GM19351 (cell line): ENCODE data around the gene ART1.

Experiments used
- ATAC-seq: cut with Tn5 transposase; IDR thresholded peaks from one replicate; pipeline ENCODE4 v1.9.1; 2021; ENCODE audit warnings: mild to moderate bottlenecking, moderate library complexity; ENCODE audit not compliant: unreplicated experiment

The ART1 gene

GRCh38 chr11:3665336-3666022, 20.6 kb downstream of the ART1 start:
- ATAC-seq = no peak

DNA sequence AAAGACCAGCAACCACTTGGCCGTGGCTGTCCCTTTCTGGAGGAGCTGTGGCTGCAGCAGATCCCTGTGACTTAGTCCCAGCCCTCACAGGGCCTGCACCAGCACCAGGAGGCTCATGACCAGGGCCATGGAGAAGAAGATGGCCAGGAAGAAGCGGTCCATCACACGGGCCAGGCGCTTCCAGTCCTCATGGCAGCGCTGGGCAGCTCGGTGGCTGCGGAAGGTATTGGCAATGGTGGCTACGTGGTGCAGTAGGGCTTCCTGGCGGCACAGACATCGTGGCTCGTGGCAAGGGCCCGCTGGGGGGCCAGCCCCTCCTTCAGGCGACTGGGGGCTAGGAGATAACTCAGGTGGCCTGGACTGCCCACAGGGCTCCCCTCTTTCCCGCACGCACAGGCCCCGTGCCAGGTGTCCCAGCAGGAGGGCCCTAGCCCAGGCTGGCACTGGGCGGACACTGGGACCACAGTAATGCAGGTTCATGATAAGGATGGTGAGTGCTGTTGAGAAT, 21.1 kb downstream of the ART1 start:
- no peak for ATAC-seq

DNA sequence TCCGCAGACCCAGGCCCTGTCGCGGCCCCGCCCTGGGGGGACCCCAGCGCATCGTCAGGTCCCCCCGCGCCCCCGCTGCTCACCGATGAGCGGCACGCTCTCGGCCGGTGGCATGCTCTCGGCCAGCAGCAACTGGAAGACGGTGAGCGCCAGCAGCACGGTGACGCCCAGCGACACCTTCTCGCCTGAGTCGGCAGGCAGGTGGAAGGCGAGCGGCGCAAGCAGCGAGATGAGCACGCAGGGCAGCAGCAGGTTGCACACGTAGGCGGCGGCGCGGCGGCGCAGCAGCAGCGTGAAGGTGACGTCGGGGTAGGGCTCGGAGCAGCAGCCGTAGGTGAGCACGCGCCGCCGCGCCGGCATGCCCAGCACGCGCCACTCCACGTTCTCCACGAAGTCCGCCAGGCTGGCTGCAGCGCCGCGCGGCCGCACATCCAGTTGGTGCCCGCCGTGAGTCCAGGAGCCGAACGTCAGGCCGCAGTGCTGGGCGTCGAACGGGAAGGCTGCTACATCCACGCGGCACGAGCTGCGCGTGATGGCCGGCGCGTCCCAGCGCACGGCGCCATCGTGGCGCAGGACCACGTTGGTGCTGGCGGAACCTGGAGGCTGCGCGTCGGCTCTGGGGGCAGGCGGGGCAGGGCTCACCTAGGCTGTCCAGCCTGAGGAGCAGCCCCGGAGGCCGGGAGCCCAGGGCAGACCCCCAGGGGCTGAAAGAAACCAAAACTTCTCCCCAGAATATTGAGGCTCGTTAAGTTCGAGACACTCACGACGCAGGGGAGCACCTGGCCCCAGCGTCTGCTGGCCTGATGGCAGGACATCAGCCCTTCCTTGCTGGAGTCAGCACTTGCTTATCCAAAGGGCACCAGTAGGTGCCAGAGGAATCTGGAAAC, 22.5 kb downstream of the ART1 start:
- no peak for ATAC-seq

GRCh38 chr11:3669128-3669527, 24.2 kb downstream of the ART1 start:
- no peak for ATAC-seq

DNA sequence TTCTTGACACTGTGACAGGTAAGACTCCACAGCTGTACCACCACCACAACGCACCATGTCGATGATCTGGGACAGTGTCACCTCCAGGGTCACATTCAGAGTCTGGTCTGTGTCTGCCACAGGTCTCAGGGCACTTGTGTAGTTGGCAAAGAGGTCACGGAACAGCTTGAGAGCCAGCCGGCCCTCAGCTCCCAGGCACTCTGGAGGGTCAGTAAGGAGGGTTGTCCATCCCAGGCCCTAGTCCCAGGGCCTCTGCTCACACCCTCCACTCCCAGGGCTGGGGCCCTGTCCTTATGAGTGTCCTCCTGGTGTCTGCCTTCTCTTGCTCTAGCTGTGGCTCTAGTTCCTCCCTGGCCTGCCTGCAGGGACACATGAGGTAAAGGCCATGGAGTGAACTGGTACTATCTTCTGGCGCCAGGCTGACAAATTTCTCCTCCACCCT, 24.8 kb downstream of the ART1 start:
- ATAC-seq = no peak

DNA sequence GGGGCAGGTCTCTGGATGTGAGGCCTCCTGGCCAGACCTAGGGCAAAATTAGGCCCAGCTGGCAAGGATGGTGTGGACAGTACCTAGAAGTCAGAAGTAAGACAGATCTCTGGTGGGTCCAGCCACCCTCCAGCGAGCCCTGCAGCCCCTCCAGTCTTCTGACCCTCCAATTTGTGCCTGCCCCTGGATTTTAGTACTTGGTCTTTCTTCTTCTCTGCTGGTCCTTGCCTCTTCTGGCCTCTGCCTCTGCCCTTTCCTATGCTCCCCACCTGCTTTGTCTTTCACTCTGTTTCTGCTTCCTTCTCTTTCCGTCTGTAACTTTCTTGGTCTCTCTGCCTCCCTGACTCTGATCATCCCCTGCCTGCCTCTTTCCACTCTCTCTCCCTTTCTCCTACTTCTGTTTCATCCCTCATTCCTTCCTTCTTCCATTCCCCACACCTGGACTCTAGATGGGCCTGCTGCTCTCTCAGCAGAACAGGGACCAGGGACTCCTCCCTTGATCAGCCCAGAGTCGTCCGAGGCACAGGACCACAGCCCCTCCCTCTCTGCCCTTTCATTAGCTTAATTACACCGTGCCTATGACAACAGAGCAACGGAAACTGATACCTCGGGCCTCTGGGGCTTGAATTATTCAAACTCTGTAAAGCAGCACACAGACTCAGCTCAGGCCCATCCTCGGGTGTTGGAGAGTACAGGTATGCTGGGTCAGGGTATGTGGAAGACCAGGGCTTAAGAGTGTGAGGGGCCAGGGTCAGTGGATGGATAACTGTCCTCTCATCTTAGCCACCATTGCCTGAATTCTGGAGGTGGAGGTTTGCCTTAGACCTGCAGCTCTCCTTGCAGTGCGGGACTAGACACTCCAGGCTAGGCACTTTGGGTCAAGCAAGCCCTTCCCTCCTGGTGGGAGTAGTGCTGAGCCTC, 26.7 kb downstream of the ART1 start, which contains the start of gene CHRNA10:
TSS of gene CHRNA10 (minus strand) at position 51 of the 921 bp plus-strand sequence. CDS start 72 bp downstream, outside the sequence.
- ATAC-seq = no peak

DNA sequence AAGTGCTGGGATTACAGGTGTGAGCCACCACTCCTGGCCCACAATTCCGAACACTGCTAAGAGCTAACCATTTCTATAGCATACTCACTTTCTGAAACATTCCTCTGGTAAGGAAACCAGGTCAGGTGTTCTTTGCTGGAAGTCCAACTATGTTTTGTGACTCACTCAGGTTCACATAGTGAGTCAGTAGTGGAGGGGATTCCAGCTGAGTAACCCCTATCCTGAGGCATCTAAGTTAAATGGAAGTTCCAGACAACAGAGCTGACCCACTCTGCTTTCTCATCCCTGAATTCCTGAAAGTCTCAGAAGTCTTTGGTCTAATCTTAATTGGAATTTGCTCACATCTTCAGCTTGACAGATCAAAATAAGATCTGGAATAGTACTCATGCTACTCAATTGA, 29.3 kb downstream of the ART1 start:
- ATAC-seq = no peak

DNA sequence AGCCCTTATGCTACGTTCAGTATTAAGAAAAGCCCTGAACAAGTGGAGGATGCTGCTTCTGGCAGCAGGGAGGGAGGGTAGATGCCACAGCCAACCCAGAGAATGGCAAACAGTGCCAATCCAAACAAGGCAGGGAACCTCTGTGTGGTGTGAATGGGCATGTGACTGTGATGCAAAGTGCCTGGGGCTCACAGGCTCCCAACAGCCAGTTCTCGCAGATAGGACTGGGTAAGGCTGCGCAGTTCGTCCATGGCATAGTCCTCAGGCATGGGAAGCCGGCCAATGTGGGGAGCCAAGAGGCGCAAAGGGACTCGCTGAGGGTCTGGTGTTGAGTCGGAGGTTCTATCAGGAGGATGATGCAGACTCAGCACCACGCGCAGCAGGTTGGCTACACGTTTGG, 31.0 kb downstream of the ART1 start:
- ATAC-seq = no peak

DNA sequence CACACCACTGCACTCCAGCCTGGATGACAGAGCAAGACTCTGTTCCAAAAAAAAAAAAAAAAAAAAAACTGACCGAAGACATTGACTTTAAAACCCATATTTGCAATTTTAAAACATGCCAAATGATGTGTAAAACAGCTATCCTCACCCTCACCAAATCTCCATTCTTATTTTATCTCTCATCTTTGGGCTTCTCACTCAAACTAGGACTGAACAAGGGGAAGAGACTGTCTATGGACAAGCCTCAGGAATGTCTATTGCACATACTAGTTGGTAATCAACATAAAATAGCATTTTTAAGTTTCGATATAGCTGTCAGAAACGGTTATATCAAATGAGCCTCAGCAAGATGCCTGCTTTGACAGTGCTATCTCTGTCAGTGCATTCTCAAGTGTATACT, 34.1 kb downstream of the ART1 start:
- no peak for ATAC-seq

- no peak for ATAC-seq
These were observed 38.1 kb downstream of the ART1 start for GRCh38 chr11:3683039-3683438.

- no peak for ATAC-seq
These were observed 39.3 kb downstream of the ART1 start for GRCh38 chr11:3684129-3684818.

DNA sequence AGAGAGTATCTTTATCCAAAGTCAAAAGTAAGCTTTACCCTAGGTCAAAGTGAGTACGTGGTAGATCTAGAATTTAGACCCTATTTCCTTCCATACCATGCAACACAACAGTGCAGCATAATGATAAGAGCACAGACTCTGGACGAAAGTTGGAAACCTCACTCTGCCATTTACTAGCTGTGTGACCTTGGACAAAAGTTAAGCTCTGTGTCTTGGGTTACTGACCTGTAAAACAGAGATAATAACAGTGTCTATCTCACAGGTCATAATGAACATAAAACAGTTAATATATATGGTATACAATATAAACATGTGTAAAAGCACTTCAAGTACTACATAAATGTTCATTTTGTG, 39.9 kb downstream of the ART1 start:
- no peak for ATAC-seq

- no peak for ATAC-seq
These were observed 41.0 kb downstream of the ART1 start for GRCh38 chr11:3685923-3686322.

- ATAC-seq = no peak
These were observed 41.8 kb downstream of the ART1 start for GRCh38 chr11:3686751-3687150.

- no peak for ATAC-seq
These were observed 55.5 kb downstream of the ART1 start for GRCh38 chr11:3700410-3700809.

- ATAC-seq = no peak
These were observed 56.0 kb downstream of the ART1 start for GRCh38 chr11:3700910-3701309.

GRCh38 chr11:3703383-3703782, 58.5 kb downstream of the ART1 start:
- ATAC-seq = no peak

DNA sequence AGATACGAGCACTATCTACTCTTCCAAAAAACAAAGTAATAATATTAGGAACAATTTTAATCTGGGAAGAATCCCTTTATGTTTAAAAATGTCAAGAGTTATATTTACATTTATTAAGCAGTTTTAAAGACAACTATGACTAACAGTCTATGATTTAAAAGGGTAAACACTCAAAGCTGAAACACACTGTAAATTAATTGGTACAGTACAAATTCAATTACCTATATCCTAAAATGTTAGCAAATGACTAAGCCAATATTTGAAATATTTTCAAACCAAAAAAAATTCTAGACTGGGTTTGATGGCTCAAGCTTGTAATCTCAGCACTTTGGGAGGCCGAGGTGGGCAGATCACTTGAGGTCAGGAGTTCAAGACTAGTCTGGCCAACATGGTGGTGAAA, 62.2 kb downstream of the ART1 start:
- ATAC-seq = no peak

DNA sequence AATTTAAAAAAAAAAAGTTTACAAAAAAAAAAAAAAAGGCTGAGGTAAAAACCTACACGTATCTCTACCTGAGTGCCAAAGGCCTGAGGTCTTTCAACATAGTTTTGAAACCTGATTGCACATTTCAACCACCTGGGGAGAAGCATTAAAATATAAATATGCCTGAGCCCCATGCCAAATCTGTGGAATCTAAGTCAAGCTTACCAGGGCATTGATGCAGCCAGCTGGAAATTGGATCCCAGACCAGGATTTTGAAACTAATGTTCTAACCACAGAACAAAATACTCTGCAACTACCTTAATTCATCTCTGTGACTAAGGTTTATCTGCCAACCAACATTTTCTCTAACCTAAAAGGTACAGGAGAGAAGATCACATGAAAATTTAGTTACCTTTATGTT, 65.0 kb downstream of the ART1 start:
- no peak for ATAC-seq

- ATAC-seq = no peak
These were observed 65.7 kb downstream of the ART1 start for GRCh38 chr11:3710485-3711259.
